ENCODE results near the gene FRMD8. TPM values are rescaled to one million over a fixed set of nuclear protein-coding genes. Genes with fewer than 3 reads are reported as not detected.
"Not testable (repeated sequence)": the region's sequence is repeated elsewhere in the genome, so short reads cannot be mapped to it uniquely, and the experiment has no call there.

The FRMD8 gene
- total RNA-seq, 2 donors from 2014 or later = 39.7 to 53.4 TPM

DNA sequence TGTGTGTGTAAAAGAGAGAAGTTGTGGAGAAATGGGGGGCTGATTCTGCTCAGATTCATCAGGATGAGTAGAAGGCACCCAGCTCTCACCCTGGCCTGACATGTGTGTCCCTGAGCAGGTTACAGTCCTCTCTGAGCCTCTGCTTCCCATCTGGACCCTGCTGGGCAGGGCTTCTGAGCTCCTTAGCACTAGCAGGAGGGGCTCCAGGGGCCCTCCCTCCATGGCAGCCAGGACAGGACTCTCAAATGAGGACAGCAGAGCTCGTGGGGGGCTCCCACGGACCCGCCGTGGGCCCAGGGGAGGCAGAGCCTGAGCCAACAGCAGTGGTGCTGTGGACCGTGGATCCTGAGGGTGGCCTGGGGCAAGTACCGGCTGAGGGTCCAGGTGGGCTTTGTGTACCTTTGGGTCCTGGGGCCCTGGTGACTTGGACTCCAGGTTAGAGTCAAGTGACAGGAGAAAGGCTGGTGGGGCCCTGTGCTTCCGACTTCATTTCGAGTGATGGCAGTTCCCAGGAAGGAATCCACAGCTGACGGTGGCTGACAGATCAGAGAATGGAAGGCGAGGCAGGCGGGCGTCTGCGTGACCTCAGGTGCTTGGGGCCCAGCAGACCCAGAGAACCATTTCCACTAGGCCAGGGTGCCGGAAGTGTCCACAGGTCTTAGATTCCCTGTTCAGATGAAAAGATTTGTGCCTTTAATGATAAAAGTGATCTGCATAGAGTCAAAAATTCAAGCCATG is 58.0 kb downstream of the FRMD8 start:
- peak overlapping the region; percentile 19 to 93 for H3K27ac Mint-ChIP-seq
- peaks cover 0 to 24% of the 10 kb centered on the region in 2 donors for H3K36me3 Mint-ChIP-seq
- no peaks in the 10 kb centered on the region for H3K9me3 Mint-ChIP-seq
- DNase-seq (ENCODE audit: low spot score in 2 of 2) = peak in 1 of 2 donors; percentile 72
- ATAC-seq = peak in 1 of 2 donors; percentile 3

DNA sequence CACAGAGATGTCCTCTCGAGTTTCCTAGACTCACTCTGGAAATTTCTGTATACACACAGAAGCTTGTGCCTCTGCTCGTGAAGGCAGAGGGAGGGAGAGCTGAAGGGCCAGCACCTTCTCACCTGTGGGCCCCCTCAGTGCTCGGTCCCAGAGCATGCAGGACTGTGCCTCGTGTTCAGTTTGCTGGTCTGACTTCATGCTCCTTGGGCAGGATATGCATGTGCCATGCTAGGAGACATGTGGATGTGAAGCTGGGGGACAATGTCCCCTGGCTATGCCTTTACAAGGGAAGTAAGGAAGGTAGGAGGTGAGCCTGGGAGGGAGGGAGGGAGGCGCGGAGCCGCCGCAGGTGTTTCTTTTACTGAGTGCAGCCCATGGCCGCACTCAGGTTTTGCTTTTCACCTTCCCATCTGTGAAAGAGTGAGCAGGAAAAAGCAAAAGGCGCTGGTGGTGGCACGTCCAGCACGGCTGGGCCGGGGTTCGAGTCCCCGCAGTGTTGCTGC is 58.7 kb downstream of the FRMD8 start:
- Mint-ChIP-seq H3K9me3 (no peaks in the 10 kb centered on the region), H3K27ac (peak overlapping the region; percentile 19 to 93), H3K36me3 (peaks cover 0 to 20% of the 10 kb centered on the region in 2 donors)
- peak in 1 of 2 donors; percentile 5 for ATAC-seq
- DNase-seq (ENCODE audit: low spot score in 2 of 2) = peak in 1 of 2 donors; percentile 66

DNA sequence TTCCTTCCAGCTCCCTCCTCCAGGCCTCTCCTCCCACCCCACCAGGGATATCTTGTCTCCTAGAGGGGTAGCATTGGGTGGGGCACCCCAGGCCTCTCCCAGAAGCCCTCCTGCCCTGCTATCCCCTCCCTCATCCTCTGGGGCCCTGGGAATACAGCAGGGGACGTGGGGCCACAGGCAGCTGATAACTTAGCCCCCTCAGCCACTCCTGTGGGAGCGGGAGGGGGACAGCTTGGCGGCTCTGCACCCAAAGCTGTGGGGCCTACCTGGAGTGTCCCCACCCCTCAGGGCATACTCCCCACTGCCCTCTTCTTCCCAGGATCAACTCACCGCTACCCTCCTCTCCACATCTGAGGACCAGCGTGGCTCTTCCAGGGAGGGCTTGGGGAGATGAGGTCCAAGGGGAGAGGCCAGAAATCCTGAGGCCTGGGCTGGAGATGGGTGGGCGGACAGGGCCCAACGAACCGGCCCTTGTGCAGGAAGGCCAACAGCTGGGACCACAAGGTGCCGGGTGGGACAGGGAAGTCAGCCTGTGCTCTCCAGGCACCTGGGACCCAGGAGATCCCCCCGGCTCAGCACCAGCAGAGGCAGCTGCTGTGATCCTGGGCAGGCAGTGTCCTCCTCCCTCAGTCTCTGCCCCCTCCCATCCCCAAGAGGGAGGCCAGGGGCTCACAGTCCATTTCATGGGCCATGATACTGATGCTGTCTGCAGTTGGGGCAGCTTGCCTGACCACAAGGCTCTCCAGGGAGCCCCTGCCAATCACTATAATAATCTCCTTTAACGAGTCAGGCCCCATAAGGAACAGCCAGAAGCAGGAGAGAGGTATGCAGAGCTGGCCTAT is 59.4 kb downstream of the FRMD8 start:
- peak; percentile 16 to 17 for ATAC-seq
- DNase-seq (ENCODE audit: low spot score in 2 of 2) = peak in 1 of 2 donors; percentile 71

DNA sequence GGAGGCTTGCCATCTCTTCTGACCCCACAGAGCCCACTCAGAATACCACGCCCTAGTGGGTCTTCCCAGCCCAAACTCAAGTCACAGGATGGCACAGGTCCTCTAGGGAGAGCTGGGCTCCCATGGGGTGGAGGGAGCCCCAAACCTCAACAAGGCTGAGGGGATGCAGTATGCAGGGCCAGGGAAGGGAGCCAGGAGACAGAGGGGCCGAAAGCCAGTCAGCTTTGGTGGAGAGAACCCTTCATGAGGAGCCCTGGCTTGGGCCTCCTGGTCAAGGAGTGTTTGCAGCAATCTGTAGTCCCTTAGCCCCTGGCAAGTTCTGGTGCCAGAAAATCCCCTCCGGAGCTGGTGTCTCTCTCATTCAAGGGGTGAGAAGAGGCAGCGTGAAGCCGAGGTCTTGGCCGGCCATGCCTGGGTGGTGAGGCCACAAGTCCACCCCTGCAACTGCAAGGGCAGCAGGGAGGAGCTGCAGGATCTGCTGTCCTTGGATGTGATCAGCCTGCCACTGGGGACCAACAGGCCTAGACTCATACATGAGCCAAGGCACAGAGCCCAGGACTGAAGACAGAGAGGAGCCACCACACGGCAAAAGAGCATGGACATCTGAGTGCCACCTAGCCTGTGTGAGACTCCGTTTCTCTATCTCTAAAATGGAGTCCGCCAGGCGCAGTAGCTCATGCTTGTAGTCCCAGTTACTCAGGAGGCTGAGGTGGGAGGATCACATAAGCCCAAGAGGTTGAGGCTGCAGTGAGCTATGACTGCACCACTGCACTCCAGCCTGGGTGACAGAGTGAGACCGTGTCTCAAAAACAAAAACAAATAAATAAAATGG is 60.2 kb downstream of the FRMD8 start:
- Mint-ChIP-seq H3K9me3 (no peaks in the 10 kb centered on the region), H3K27ac (peak overlapping the region; percentile 93 to 94), H3K36me3 (peaks cover 0 to 18% of the 10 kb centered on the region in 2 donors)
- peak; percentile 17 for ATAC-seq
- peak in 1 of 2 donors; percentile 67 for DNase-seq (ENCODE audit: low spot score in 2 of 2)

More for the DNA sequence above, 59.4 kb downstream of the FRMD8 start:
- H3K36me3 Mint-ChIP-seq = peaks cover 0 to 20% of the 10 kb centered on the region in 2 donors
- peak overlapping the region; percentile 81 to 93 for H3K27ac Mint-ChIP-seq
- no peaks in the 10 kb centered on the region for H3K9me3 Mint-ChIP-seq

DNA sequence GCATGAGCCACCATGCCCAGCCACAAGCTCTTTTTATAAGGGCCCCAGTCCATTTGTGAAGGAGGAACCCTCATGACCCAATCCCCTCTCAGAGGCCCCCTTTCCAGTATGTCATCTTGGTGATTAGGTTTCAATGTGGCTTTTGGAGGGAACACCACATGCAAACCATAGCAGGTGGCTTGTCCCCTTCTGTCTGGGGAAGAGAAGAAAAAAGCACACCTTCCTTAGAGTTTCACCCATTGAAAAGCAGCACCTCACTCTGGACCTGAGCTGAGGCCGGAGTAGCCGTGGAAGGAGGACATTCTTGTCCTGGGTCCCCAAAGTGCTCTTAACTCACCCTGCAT is 61.6 kb downstream of the FRMD8 start:
- Mint-ChIP-seq H3K36me3 (peaks cover 0 to 10% of the 10 kb centered on the region in 2 donors), H3K9me3 (no peaks in the 10 kb centered on the region), H3K27ac (peak overlapping the region; percentile 29 to 93)
- DNase-seq (ENCODE audit: low spot score in 2 of 2) = no peak
- no peak for ATAC-seq

DNA sequence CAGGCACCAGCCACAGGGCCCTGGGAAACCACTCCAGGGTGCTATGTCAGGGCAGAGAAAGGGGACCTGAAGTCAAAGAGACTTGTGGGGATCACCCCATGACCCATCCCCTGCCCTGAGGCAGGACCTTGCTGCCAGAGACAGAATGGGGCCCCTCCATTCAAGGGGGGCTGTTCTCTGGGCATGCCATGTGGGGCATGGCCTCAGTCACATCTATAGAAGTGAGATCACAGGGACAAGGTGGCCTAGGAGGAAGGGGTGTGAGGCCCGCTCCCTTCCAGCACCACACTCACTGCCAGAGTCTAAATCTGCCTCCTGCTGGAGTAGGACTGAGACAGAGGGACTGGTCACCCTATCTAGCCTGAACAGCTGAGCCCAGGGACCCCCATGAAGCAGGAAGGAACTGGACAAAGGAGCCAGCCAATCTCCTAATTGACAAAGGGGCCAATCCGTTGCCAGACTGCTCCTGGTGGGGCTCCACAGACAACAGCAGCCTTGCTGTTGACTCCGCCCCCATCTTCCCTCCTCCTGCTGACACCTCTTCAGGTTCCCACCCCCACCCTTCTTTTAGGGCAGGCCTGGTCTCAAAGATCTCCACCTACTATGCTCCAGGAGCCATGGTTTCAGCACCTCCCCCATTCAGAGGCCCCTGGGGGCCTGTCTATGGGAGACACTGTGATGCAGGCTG is 62.1 kb downstream of the FRMD8 start:
- H3K36me3 Mint-ChIP-seq = peaks cover 0 to 5% of the 10 kb centered on the region in 2 donors
- DNase-seq (ENCODE audit: low spot score in 2 of 2) (peak in 1 of 2 donors; percentile 60), ATAC-seq (peak; percentile 1 to 19)
- H3K9me3 Mint-ChIP-seq = no peaks in the 10 kb centered on the region
- peak overlapping the region in 1 of 2 donors; percentile 93 for H3K27ac Mint-ChIP-seq

DNA sequence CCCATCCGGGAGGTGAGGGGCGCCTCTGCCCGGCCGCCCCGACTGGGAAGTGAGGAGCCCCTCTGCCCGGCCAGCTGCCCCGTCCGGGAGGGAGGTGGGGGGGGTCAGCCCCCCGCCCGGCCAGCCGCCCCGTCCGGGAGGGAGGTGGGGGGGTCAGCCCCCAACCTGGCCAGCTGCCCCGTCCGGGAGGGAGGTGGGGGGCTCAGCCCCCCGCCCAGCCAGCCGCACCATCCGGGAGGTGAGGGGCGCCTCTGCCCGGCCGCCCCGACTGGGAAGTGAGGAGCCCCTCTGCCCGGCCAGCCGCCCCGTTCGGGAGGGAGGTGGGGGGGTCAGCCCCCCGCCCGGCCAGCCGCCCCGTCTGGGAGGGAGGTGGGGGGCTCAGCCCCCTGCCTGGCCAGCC is 64.9 kb downstream of the FRMD8 start:
- not testable (repeated sequence) for H3K9me3 Mint-ChIP-seq, ATAC-seq, H3K27ac Mint-ChIP-seq
- H3K36me3 Mint-ChIP-seq = peaks cover 0 to 12% of the 10 kb centered on the region in 2 donors
- peak in 1 of 2 donors; percentile 42 for DNase-seq (ENCODE audit: low spot score in 2 of 2)

DNA sequence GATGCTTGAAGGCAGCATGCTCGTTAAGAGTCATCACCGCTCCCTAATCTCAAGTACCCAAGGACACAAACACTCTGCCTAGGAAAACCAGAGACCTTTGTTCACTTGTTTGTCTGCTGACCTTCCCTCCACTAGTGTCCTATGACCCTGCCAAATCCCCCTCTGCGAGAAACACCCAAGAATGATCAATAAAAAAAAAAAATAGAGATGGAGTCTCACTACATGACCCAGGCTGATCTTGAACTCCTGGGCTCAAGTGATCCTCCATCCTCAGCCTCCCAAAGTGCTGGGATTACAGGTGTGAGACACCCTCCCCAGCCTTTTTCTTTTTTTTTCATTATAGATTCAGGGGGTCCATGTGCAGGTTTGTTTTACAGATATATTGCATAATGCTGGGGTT is 65.8 kb downstream of the FRMD8 start:
- DNase-seq (ENCODE audit: low spot score in 2 of 2) = peak in 1 of 2 donors; percentile 20
- ATAC-seq, H3K9me3 Mint-ChIP-seq, H3K27ac Mint-ChIP-seq: not testable (repeated sequence)
- H3K36me3 Mint-ChIP-seq = peaks cover 0 to 18% of the 10 kb centered on the region in 2 donors

DNA sequence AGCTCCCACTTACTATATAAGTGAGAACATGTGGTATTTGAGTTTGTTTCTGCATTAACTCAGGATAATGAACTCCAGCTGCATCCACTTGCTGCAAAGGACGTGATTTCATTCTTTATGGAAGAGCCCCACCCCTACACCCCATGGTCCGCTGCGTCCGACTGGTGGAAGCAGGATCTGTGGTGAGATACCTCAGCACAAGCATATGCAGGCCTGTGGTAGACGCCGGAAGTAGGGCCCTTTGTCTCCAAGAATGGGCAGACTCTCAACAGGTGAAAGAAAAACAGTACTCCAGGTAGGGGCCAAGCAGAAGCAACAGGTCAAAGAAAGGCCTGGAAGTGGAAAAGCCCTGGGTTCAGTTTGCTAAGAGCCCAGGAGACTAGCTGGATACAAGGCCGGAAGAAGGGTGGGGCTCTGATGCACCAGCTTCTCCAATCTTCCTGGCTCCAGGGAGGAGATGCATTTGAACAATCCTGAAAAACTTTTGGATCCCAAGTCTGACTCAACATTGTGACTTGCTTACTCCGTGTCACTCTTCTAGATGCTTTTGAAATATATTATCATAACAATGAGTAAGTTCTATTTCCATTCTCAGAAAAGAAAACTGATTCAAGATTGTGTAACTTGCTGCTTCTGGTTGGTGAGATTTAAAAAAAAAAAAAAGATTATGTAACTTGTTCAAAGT is 66.5 kb downstream of the FRMD8 start:
- Mint-ChIP-seq H3K36me3 (peaks cover 0 to 18% of the 10 kb centered on the region in 2 donors), H3K27ac (peak overlapping the region in 1 of 2 donors; percentile 85), H3K9me3 (no peaks in the 10 kb centered on the region)
- DNase-seq (ENCODE audit: low spot score in 2 of 2) (peak in 1 of 2 donors; percentile 44), ATAC-seq (no peak)

DNA sequence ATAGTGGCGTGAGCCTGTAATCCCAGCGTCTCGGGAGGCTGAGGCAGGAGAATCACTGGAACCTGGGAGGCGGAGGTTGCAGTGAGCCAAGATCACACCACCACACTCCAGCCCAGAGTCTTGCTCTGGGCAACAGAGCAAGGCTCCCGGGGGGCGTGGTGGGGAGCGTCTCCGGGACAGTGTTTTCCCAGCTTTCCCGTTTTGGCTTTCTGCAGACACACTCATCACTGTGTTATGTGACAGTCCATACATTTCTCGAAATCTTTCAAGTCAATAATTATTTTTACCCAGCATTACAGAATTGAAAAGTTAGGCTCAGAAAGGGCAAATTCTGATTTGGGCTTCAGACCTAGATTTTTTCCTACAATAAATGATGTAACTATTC is 67.9 kb downstream of the FRMD8 start:
- peak overlapping the region in 1 of 2 donors; percentile 85 for H3K27ac Mint-ChIP-seq
- no peak for ATAC-seq
- peak in 1 of 2 donors; percentile 45 for DNase-seq (ENCODE audit: low spot score in 2 of 2)
- H3K9me3 Mint-ChIP-seq = no peaks in the 10 kb centered on the region
- peaks cover 0 to 18% of the 10 kb centered on the region in 2 donors for H3K36me3 Mint-ChIP-seq

DNA sequence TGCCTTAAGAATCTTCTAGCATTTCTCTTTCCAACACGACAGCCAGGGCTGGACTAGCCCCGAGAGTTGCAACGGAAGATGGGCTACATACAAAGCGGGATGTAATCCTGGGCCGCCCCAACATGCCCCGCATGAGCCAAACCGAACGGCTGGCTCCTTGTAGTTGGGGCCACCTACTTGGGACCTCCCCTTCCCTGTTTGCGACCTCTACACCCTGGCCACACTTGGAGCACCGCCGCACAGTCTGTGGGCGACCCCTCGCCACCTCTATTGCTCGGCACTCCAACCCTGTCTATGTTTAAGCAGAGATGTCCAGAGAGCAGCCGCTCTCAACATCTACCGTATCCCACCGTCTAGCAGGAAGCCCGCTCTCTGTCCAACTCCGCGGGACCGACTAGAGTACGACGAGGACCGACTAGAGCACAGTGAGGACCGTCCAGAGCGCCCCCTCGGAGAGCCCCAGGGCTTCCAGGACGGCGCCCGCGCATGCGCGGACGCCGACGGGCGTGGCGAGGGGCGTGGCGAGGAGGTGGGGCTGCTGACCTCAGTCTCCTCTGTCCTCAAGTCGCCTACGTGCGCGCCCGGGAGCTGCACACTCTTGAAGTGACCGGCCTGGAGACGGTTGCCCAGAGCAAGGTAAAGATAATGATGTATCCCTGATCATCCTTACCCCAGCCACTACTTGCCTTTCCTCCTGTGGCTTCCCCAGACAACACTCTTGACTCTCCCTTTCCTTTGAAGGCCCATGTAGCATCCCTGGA is 68.4 kb downstream of the FRMD8 start:
- Mint-ChIP-seq H3K36me3 (peaks cover 0 to 18% of the 10 kb centered on the region in 2 donors), H3K27ac (peak overlapping the region; percentile 85 to 97), H3K9me3 (no peaks in the 10 kb centered on the region)
- DNase-seq (ENCODE audit: low spot score in 2 of 2) (peak; percentile 83 to 90), ATAC-seq (peak; percentile 90 to 97)

DNA sequence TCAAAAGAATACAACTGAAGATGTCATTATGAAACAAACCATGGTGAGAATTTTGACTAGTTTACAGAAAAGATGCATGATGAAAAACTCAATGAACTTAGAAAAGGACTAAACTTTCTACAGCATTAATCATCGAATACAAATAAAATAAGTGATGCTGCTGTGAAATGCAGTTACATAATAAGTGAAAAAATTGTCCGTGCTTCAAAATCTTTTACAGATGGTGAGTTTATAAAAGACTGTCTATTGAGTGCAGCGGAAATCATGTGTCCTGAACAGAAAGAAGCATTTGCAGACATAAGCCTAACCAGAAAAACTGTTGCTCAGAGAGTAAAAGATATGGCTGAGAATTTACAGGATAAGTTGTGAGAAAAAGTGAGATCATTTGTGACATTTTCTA is 70.0 kb downstream of the FRMD8 start:
- Mint-ChIP-seq H3K9me3 (no peaks in the 10 kb centered on the region), H3K36me3 (peaks cover 0 to 18% of the 10 kb centered on the region in 2 donors), H3K27ac (peak overlapping the region; percentile 85 to 86)
- no peak for DNase-seq (ENCODE audit: low spot score in 2 of 2)
- no peak for ATAC-seq

DNA sequence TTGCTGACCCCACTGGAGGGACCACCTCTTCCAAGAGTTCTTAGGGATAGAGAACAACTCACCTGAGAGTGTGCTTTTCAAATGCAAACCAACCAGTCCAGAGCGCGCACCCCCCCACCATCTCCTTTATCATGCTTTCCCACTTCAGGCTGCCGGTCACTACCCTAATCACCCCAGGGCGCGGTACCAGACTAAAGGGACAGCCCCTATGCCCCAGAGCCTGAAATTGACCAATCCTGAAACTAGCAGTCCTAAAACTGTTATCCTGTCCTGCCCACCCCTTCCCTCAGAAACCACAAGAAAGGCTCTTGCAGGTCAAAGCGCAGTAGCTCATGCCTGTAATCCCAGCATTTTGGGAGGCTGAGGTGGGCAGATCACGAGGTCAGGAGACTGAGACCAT is 73.1 kb downstream of the FRMD8 start:
- Mint-ChIP-seq H3K9me3 (no peaks in the 10 kb centered on the region), H3K27ac (no peak overlapping the region), H3K36me3 (peaks cover 0 to 18% of the 10 kb centered on the region in 2 donors)
- ATAC-seq (peak in 1 of 2 donors; percentile 25), DNase-seq (ENCODE audit: low spot score in 2 of 2) (no peak)

All from activated naive CD4-positive, alpha-beta T cell treated with anti-CD3 and anti-CD28 coated beads, Interleukin-2, amount 50 U/mL, for 72 hours (primary cell).